K562 (cell line): Measurements from ENCODE around the gene SETD1B. TPM values are rescaled to one million over a fixed set of nuclear protein-coding genes. Genes with fewer than 3 reads are reported as not detected.
A peak's percentile ranks its signal among the peaks of the same experiment; 100 is the strongest.

ENCODE experiments used
- ATAC-seq: fragments of 200-7000 bp; cut with Tn5 transposase; 3 replicates; pipeline ENCODE4 v1.9.1; 2020; ENCODE audit warnings: moderate library complexity
- BruUV-seq: library from RNA; stranded (reverse); fragments of 400-500 nt; replicated peaks from 2 replicates; lab custom pipeline; 2021; lab: Mats Ljungman, UMichigan
- CTCF ChIA-PET: fragments of 300-600 bp; formaldehyde crosslinking; extraction: SDS; loops from one replicate; lab custom pipeline; 2021; ENCODE audit warnings: low intra/inter-chr PET ratio; lab: Yijun Ruan, JAX
- POLR2A ChIA-PET: fragments of 300-600, 350-650 bp; sonication (Branson Sonifier 250); formaldehyde crosslinking; extraction: SDS; loops from one replicate; lab custom pipeline; 2021; ENCODE audit warnings: antibody characterized with exemption, inconsistent platforms; lab: Yijun Ruan, JAX
- DNase-seq, 4 experiments: peaks; one replicate each; pipeline versions ENCODE4 v3.0.0 to v3.0.0-alpha.2; 2011 to 2018; ENCODE audit warnings: low spot score in 3 of 4, mixed read lengths in 3 of 4; ENCODE audit errors: extremely low read depth in 1 of 4
- FAIRE-seq: peaks from 2 replicates; lab custom pipeline; 2011; peaks lifted over from hg19 to GRCh38; lab: Jason Lieb, UNC
- H2AFZ ChIP-seq: 2 replicates; pipeline ENCODE4 v1.6.0; 2011; ENCODE audit warnings: low read depth, low read length, control low read depth, inconsistent platforms
- H3K27ac ChIP-seq: fragments of 200-600 bp; 3 replicates; pipeline ENCODE4 v1.8.0; 2011; ENCODE audit warnings: low read depth, mild to moderate bottlenecking, control low read depth, inconsistent platforms, low read length, moderate library complexity, mixed read lengths; ENCODE audit errors: extremely low read depth
- H3K27me3 ChIP-seq, 2 experiments: fragments of 300-600 bp in 1 of 2; 2 replicates in 1 of 2; 3 replicates in 1 of 2; pipeline versions ENCODE4 v1.6.0 to v1.8.0; 2011; ENCODE audit warnings: inconsistent platforms in 2 of 2, low read length in 2 of 2, mild to moderate bottlenecking in 1 of 2, mixed read lengths in 1 of 2, moderate library complexity in 1 of 2; ENCODE audit not compliant: control insufficient read depth in 2 of 2, insufficient read depth in 2 of 2
- H3K36me3 ChIP-seq: fragments of 300-600 bp; 3 replicates; pipeline ENCODE4 v1.8.0; 2011; ENCODE audit warnings: mild to moderate bottlenecking, low read length, inconsistent platforms; ENCODE audit not compliant: control insufficient read depth, insufficient read depth
- H3K4me1 ChIP-seq, 2 experiments: fragments of 200-600 bp in 1 of 2; replicated peaks in 1 of 2; 2 replicates in 1 of 2; 3 replicates in 1 of 2; pipeline versions ENCODE4 v1.5.1 to v1.8.0; 2011; ENCODE audit warnings: inconsistent platforms in 2 of 2, low read length in 2 of 2, mild to moderate bottlenecking in 1 of 2, mixed read lengths in 1 of 2, moderate library complexity in 1 of 2; ENCODE audit not compliant: control insufficient read depth in 2 of 2, insufficient read depth in 2 of 2
- H3K4me2 ChIP-seq: 2 replicates; pipeline ENCODE4 v1.6.1; 2011; ENCODE audit warnings: low read length, control low read depth, inconsistent platforms, mixed read lengths; ENCODE audit not compliant: insufficient read depth
- H3K4me3 ChIP-seq: fragments of 200-600 bp; sonication (generic), shearing (Covaris generic); 2 replicates; pipeline ENCODE4 v1.5.1; 2016; ENCODE audit warnings: control low read depth, inconsistent platforms
- H3K79me2 ChIP-seq: fragments of 200-600 bp; 3 replicates; pipeline ENCODE4 v1.8.0; 2011; ENCODE audit warnings: low read length, inconsistent platforms; ENCODE audit not compliant: control insufficient read depth, insufficient read depth
- H3K9ac ChIP-seq, 2 experiments: 2 replicates each; pipeline versions ENCODE4 v1.6.0 to v1.6.1; 2011; ENCODE audit warnings: low read depth in 2 of 2, low read length in 2 of 2, control low read depth in 1 of 2, inconsistent platforms in 1 of 2, mild to moderate bottlenecking in 1 of 2, mixed read lengths in 1 of 2; ENCODE audit not compliant: insufficient read depth in 1 of 2
- H3K9me1 ChIP-seq: one replicate; pipeline ENCODE4 v1.6.0; 2011; ENCODE audit warnings: inconsistent platforms, mild to moderate bottlenecking, low read length, moderate library complexity; ENCODE audit not compliant: control insufficient read depth, insufficient read depth
- H3K9me3 ChIP-seq: replicated peaks from 2 replicates; pipeline ENCODE4 v1.5.1; 2011; ENCODE audit warnings: low read depth, low read length, inconsistent platforms; ENCODE audit not compliant: control insufficient read depth, insufficient read depth
- H4K20me1 ChIP-seq: replicated peaks from 2 replicates; pipeline ENCODE4 v1.6.1; 2011; ENCODE audit warnings: low read length, inconsistent platforms, mixed read lengths; ENCODE audit not compliant: control insufficient read depth, insufficient read depth
- ARNT ChIP-seq, 2 experiments: fragments of 450-650 bp; IDR thresholded peaks; 2 replicates each; pipeline ENCODE4 v1.6.1; 2016; ENCODE audit warnings: mild to moderate bottlenecking in 1 of 2
- BRD4 ChIP-seq: fragments of 200-600 bp; sonication (generic); IDR thresholded peaks from 2 replicates; pipeline ENCODE4 v1.6.1; 2017; ENCODE audit warnings: inconsistent platforms
- CBX3 ChIP-seq, 2 experiments: IDR thresholded peaks; 1 replicate in 1 of 2; 2 replicates in 1 of 2; pipeline ENCODE4 v1.6.1; 2012; ENCODE audit warnings: inconsistent platforms in 2 of 2, low read length in 2 of 2, borderline replicate concordance in 1 of 2, control low read depth in 1 of 2
- CREB1 ChIP-seq, 2 experiments: sonication (generic) in 1 of 2; formaldehyde crosslinking in 1 of 2; IDR thresholded peaks; 2 replicates each; pipeline versions ENCODE4 v1.6.1 to v1.8.0; 2012 to 2022; ENCODE audit warnings: inconsistent platforms in 1 of 2, mild to moderate bottlenecking in 1 of 2, missing genetic modification reagents in 1 of 2, moderate library complexity in 1 of 2
- CREB5 ChIP-seq: fragments of 250-450 bp; sonication (Bioruptor Pico); IDR thresholded peaks from 2 replicates; pipeline ENCODE4 v1.5.0; 2020; ENCODE audit warnings: mild to moderate bottlenecking
- FOXA3 ChIP-seq, 2 experiments: fragments of 450-650 bp in 1 of 2; sonication (generic) in 1 of 2; formaldehyde crosslinking; IDR thresholded peaks in 1 of 2; conservative IDR thresholded peaks in 1 of 2; 2 replicates each; pipeline versions ENCODE4 v1.4.0 to v1.8.0; 2020 to 2022; ENCODE audit warnings: mild to moderate bottlenecking in 2 of 2, missing genetic modification reagents in 1 of 2
- KLF6 ChIP-seq: fragments of 250-450 bp; sonication (Bioruptor Pico); IDR thresholded peaks from 2 replicates; pipeline ENCODE4 v1.4.0; 2020; ENCODE audit warnings: mild to moderate bottlenecking, moderate library complexity, borderline replicate concordance
- POLR3G ChIP-seq: IDR thresholded peaks from 2 replicates; pipeline ENCODE4 v1.6.1; 2011; ENCODE audit not compliant: insufficient read length, insufficient replicate concordance; ENCODE audit errors: extremely low read depth
- RBM25 ChIP-seq: fragments of 200-400 bp; formaldehyde crosslinking; IDR thresholded peaks from 2 replicates; pipeline ENCODE4 v1.6.1; 2018; ENCODE audit warnings: low read length, low read depth, moderate library complexity; ENCODE audit not compliant: severe bottlenecking
- SMARCC2 ChIP-seq: fragments of 450-650 bp; IDR thresholded peaks from 2 replicates; pipeline ENCODE4 v1.6.1; 2017; ENCODE audit warnings: antibody characterized with exemption, moderate library complexity, mild to moderate bottlenecking, low read depth
- USF2 ChIP-seq: sonication (generic); formaldehyde crosslinking; IDR thresholded peaks from 2 replicates; pipeline ENCODE4 v1.5.0; 2020; ENCODE audit warnings: missing genetic modification reagents
- YBX1 ChIP-seq: fragments of 450-650 bp; IDR thresholded peaks from 2 replicates; pipeline ENCODE4 v1.7.1; 2016; ENCODE audit warnings: mild to moderate bottlenecking
- ZFP36 ChIP-seq: fragments of 150-350 bp; IDR thresholded peaks from 2 replicates; pipeline ENCODE4 v1.6.1; 2018; ENCODE audit warnings: low read length, low read depth; ENCODE audit not compliant: partially characterized antibody
- ZNF316 ChIP-seq: fragments of 450-650 bp; IDR thresholded peaks from 2 replicates; pipeline ENCODE4 v1.6.1; 2016
- WGBS: fragments of 100-300 bp; shearing (Covaris generic); methylation state at CpG from one replicate; pipeline ENCODE4 v1.1.6; 2016; ENCODE audit warnings: low coverage, mixed read lengths; ENCODE audit not compliant: insufficient coverage; ENCODE audit errors: missing lambda C conversion rate; 5-methylcytosine and 5-hydroxymethylcytosine counted together
- in situ Hi-C: fragments of 300-500 bp; cut with MboI; formaldehyde crosslinking; loops from 4 replicates; pipeline ENCODE4 v1.15.0; 2018; ENCODE audit warnings: inconsistent platforms, mixed read lengths
- intact Hi-C: fragments of 100-400 bp; cut with micrococcal nuclease; formaldehyde crosslinking; loops from 2 replicates; pipeline ENCODE4 v1.14.2; 2022
- polyA plus RNA-seq, 8 experiments: library from polyadenylated mRNA; depleted of rRNA in 4 of 8; stranded (reverse) in 5 of 8; unstranded in 3 of 8; fragments of >200 nt; fragmentation: Nextera tagmentation in 2 of 8; fragmentation: Illumina TruSeq in 1 of 8; extraction: Ambion mirVana in 2 of 8; extraction: Trizol in 1 of 8; gene quantifications; 2 replicates each; pipeline versions ENCODE4 v1.2.1 to v1.2.3, GENCODE V29; 2011 to 2014; ENCODE audit warnings: inconsistent platforms in 1 of 8, missing spikeins in 1 of 8
- total RNA-seq, 7 experiments: library from RNA; depleted of rRNA in 6 of 7; stranded (reverse); fragments of >200 nt in 6 of 7; fragmentation: Illumina TruSeq in 2 of 7; extraction: Trizol in 2 of 7; gene quantifications; 2 replicates each; pipeline versions ENCODE4 v1.2.1 to v1.2.3, GENCODE V29; 2011 to 2021; ENCODE audit warnings: low replicate concordance in 1 of 7

SETD1B gene
- total and polyA plus RNA-seq, 9 of the 15 experiments (the other 6 are each of a cell fraction or from before 2014, with no cell fraction given), result 0.48 to 26.6 (median 2.3) TPM

- H3K9ac ChIP-seq, result 0 out of 4 replicates have a peak overlapping the region, but pooled peaks of 1 of the 2 experiments have one; percentile 17
- FAIRE-seq, result no peak
- H3K27ac ChIP-seq, result no peak overlapping the region
- H3K36me3 ChIP-seq, result peaks cover 16% of the 10 kb centered on the region; the same call in 2 of the 3 replicates
- TF ChIP-seq POLR3G (no peak), ZNF316 (no peak), USF2 (CRISPR knock-in tag) (no peak), RBM25 (peak; percentile 74), YBX1 (no peak), BRD4 (no peak), CREB5 (CRISPR knock-in tag) (no peak), SMARCC2 (no peak), FOXA3 (CRISPR knock-in tag; conservative IDR thresholded peaks at IDR 0.05 in 1 of 2, IDR thresholded peaks at IDR 0.05 in 1 of 2) (no peak), CREB1 (IDR thresholded peaks at IDR 0.05) (no peak), CREB1 (CRISPR knock-in tag; IDR thresholded peaks at IDR 0.05) (no peak), ARNT (IDR thresholded peaks at IDR 0.05) (no peak), ZFP36 (peak; percentile 72), KLF6 (CRISPR knock-in tag) (no peak), CBX3 (IDR thresholded peaks at IDR 0.05; ENCODE audit: borderline replicate concordance in 1 of 2, low read length in 2 of 2) (no peak)
- no peak for ATAC-seq
- no peaks in the 10 kb centered on the region for H3K79me2 ChIP-seq
- no peaks in the 10 kb centered on the region for H3K9me3 ChIP-seq
- ChIA-PET POLR2A (interaction anchor here (0.5 to 1.2 kb wide), 3 partner anchors 13 to 119 kb away, joined by 3 to 5 read pairs (median 3); partner anchors contain the start of gene RHOF), CTCF (no interaction called here)
- 86% methylated on average over 11 of the region's 11 CpGs for WGBS
- intact Hi-C loops (no loop called here), in situ Hi-C loops (no loop called here)
- H2AFZ ChIP-seq, result no peak overlapping the region
- no peak for DNase-seq
- no TSS peak for BruUV-seq
- no peaks in the 10 kb centered on the region for H3K27me3 ChIP-seq
- peaks cover 3% of the 10 kb centered on the region for H3K9me1 ChIP-seq
- peaks cover 15 to 42% of the 10 kb centered on the region in 2 experiments for H3K4me1 ChIP-seq
- H3K4me2 ChIP-seq, result no peak overlapping the region
- H4K20me1 ChIP-seq, result peaks cover 23% of the 10 kb centered on the region
- no peak overlapping the region for H3K4me3 ChIP-seq
These were observed 23.4 kb upstream of the SETD1B start for GRCh38 chr12:121780429-121780828.
